GM21390 (cell line): ENCODE measurements around the gene NIN.
"Not testable (repeated sequence)": the region's sequence is repeated elsewhere in the genome, so short reads cannot be mapped to it uniquely, and the experiment has no call there.

Source experiments
- ATAC-seq: cut with Tn5 transposase; IDR thresholded peaks from one replicate; pipeline ENCODE4 v1.9.1; 2021; ENCODE audit not compliant: unreplicated experiment

The NIN gene

DNA sequence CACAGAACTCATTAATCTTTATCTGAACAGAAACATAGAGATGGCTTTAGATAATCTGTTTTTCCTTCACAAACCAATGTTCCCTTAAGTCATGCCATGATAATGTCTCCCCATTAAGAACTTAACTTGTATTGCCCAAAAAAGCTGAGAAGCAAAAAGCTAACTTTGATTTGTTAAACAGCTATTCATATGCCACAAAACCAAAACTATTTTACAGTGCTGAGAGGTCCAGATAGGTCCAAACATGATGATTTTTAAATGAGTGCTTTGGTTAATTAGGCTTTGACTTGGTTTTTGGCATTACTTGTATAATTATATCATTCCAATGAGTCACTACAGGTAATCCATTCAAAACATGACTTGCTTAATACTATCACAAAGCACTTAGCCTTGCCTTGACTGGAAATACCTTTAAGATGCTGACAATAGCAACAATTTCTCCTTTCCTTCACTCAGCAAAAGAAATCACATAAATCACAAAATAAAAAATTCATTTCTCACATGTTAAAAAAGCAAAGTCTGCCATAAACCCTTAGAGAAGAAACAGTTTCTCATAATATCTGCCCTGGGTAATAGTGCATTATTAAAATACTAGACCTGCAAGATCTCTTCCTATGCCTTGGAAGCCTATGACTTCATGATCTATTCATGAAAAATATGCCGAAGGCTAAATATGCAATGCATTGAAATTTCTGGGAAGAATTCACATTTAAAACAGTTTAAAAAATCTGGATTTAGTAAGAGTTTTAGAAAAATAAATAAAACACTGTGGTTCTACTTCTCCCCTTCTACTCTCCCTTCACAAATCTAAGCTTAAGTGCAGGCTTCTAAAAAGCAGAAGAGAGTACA lies 110.8 kb downstream of the NIN start:
- ATAC-seq: no peak

DNA sequence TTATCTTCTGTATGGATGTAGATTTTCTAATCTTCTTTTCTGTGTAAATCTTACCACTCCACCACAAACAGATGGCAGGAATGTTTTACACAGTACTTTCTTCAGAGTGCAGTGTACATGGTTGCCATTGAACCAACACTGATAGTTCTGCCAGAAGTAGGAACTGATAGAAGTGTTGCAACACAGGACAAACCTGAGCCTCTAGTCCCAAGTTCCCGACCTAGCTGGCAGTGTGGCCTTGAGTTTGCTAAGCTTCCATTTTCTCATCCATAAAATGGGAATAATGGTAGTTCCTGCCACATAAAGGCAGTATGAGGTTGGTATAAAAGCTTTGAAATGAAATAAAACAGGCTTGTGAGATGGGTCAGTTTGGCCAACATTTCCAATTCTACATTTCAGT lies 112.0 kb downstream of the NIN start:
- no peak for ATAC-seq

DNA sequence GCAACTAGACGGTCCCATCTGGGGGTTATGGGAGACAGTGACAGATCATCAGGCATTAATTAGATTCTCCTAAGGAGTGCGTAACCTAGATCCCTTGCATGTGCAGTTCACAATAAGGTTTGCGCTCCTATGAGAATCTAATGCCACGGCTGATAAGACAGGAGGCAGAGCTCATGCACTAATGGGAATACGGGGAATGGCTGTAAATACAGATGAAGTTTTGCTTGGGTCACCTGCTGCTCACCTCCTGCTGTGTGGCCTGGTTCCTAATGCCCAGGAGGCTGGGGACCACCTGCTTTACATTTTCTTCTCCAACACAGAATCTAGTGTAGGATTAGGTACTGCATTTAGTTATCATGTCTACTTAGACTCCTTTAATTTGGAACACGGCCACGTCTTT lies 113.2 kb downstream of the NIN start:
- no peak for ATAC-seq

DNA sequence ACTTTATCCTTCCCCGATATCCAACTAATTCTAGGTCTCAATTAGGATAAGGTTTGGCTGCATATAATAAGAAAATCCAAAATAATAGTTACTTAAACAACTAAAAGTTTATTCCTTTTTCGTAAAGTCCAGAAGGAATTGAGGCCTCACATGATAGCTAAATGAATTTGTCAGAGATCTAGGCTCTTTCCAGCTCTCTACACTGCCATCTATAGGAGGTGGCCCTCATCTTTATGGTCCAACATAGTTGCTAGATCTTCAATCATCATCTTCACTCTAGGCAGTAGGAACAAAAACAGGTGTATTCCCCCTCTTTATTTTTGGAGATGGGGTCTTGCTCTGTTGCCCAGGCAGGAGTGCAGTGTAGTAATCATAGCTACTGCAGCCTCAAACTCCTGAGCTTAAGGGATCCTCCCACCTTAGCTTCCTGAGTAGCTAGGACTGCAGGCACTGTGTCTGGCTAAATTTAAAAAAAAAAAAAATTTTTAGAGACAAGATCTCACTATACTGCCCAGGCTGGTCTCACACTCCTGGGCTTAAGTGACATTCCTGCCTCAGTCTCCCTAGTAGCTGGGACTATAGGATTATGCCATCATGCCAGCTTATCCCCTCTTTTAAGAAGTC lies 116.4 kb downstream of the NIN start:
- no peak for ATAC-seq

DNA sequence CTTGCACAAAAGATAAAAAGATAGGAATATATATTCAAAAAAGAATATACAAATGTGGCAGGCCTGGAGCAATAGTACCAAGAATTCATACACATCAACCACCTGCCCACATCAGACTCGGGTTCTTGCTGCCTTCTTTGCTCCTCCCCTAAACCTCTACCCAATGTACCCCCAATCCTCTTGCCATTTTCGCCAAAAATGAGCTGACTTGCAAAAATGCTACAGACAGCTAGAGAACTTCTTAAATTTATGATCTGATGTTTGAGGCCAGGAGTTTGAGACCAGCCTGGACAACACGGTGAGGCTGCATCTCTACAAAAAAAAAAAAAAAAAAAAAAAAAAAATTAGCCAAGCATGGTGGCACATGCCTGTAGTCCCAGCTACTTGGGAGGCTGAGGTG lies 119.9 kb downstream of the NIN start:
- no peak for ATAC-seq

DNA sequence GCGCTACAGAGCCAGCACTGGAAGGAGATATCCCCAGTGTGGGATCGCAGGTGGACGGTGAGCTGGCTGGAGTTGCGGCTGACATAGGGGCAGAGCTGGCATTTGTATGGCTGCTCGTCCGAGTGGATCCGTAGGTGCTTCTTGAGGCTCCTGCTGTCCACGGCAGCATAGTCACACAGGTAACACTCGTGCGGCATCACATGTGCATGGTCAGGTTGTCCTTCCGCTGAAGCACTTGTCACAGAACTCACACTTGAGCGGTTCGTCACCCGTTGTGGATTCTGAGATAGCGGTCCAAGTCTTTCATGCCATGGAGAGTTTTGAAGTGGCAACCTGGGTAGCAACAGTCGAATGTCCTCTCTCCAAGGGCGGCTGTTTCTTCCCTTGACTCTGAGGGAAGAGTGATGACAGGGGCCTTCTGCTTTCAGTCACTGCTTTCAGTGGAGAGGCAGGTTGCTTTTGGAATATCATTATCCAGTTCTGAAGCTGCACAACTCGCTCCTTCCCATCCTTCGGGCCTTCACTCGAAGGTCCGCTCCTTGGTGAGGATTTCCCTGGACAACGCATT lies 125.9 kb downstream of the NIN start:
- no peak for ATAC-seq

DNA sequence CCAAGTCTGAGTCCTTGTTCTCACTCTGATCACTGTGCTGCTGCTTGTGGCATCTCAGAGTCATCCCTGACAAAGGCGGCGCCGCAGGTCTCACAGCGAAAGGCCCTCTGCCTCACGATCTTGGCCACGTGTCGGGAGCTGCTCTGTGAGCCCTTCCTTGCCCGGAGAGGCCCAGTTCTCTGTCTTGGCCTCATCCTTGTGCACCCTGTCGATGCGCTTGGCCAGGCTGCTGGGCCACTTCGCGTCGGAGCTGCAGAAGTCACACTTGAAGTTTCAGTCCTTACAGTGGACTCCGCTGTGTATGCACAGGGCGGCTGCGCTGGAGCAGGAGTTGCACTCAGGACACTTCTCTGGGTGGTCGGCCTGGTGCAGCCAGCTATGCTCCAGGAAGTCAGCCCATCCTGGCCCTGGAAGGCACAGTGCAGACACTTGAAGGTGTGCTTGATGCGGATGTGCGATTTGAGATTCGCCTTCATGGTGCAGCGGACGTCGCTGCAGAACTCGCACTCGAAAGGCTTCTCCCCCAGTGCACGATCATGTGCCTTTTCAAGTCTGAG lies 126.4 kb downstream of the NIN start:
- ATAC-seq: no peak

DNA sequence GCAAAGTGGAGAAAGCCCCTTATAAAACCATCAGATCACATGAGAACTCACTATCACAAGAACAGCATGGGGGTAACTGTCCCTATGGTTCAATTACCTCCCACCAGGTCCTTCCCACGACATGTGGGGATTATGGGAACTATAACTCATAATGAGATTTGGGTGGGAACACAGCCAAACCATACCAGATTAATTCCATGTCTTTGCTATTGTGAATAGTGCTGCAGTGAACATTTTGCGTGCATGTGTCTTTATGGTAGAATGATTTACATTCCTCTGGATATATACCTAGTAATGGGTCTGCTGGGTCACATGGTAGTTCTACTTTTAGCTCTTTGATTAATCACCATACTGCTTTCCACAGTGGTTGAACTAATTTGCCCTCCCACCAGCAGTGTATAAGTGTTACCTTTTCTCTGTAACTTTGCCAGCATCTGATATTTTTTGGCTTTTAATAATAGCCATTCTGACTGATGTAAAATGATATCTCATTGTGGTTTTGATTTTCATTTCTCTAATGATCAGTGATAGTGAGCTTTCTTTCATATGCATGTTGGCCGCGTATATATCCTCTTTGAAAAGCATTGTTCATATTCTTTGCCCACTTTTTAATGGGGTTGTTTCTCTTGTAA lies 133.2 kb downstream of the NIN start:
- ATAC-seq: no peak

DNA sequence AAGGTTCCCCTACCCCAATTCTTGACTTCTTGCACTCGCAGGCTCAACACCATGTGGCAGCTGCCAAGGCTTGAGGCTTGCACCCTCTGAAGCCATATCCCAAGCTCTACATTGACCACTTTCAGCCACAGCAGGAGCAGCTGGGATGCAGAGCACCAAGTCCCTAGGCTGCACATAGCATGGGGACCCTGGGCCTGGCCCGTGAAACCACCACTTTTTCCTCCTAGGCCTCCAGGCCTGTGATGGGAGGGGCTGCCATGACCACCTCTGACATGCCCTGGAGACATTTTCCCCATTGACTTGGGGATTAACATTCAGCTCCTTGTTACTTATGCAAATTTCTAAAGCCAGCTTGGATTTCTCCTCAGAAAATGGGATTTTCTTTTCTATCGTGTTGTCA lies 136.7 kb downstream of the NIN start:
- not testable (repeated sequence) for ATAC-seq

DNA sequence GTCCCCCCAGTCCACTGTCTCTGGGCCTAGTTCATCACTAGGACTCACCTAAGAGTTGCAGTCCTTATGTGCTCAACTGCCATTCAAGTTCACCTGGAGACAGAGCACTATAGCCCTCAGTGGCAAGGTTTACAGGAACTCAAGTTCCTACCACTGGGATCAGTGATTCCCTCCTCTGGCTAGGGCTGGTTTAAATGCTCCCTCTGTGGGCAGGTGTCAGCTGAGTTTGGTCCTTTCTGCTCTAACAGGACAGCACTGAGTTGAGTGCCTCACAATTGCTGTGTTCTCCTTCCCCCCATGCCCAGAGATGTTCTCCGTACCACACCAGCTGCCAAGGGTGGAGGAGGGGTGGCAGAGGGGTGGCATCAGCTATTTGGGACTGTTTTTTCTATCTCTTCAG lies 142.1 kb downstream of the NIN start:
- ATAC-seq: no peak

DNA sequence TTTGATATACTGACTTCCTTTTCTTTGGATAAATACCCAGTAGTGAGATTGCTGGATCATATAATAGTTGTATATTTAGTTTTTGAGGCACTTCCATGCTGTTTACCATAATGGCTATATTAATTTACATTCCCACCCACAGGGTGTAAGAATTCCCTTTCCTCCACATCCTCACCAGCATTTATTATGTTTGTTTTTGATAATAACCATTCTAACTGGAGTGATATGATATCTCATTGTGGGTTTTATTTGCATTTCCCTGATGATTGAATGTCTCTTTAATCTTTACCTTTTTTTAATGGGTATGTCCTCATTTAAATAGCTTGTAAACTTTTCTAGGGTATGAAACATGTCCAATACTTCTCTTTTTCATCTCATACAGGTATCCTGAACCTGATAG lies 151.3 kb downstream of the NIN start:
- no peak for ATAC-seq

DNA sequence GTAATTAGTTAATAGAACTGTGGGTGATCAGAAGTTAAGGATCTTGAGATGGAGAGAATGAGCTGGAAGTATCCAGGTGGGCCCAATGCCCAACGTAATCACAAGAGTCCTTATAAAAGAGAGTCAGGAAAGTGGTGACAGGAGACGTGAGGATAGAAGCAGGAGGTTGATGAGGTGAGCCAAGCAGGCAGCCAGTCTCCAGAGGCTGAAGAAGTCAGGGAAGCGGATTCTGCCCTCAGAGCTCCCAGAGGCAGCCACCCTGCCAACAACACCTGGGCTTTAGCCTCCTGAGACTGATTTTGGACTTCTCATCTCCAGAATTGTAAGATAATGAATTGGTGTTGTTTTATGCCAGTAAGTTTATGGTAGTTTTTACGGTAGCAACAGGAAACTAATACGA lies 152.8 kb downstream of the NIN start:
- ATAC-seq: no peak

DNA sequence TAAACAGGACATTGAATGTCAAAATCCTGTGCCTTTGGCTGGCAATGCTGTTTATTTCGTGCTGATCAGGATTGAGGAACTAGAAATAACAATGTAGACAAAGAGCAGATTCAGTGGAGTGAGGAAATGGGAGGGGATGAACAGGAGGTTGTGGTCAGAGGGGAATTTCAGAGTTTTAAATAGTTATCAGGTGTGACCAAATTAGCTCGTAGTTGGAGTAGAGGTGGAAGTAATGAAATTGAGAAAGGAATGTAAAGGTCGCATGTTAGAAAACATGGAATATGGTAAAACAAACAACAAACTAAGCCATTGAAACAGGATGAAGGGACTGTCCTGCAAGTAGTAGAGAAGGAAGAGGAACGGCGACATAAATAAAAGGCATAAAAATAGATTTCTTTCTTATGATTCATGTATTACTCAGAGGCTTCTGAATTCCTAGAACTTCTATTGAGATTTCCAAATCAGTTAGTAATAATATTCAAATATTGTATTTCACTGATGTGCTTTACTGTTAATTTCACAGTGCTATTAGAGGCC lies 153.4 kb downstream of the NIN start:
- ATAC-seq: peak; percentile 68

DNA sequence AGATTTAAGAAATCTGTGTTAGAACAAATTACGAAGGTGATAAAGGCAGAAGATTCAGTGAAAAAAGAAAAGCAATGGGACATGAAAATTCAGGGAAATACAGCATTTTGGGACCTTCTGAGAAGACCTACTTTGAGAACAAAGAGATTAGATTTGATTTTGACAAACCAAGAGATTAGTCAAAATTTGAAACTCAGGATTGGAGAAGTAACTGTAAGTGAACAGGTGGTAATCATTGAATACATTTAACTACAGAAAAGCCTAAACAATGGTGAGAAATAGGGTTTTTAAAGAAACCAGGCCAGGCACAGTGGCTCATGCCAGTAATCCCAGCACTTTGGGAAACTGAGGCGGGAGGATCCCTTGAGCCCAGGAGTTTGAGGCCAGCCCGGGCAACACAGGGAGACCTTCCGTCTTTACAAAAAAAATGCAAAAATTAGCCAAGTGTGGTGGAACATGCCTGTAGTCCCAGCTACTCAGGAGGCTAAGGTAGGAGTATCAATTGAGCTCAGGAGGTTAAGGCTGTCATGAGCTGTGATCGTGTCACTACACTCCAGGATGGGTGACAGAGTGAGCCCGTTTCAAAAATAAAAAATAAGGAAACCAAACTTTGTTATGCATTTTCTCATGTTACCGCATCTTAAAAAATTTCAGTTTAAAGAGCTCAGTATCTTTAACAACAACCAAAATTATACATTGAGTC lies 154.0 kb downstream of the NIN start:
- peak; percentile 49 for ATAC-seq

DNA sequence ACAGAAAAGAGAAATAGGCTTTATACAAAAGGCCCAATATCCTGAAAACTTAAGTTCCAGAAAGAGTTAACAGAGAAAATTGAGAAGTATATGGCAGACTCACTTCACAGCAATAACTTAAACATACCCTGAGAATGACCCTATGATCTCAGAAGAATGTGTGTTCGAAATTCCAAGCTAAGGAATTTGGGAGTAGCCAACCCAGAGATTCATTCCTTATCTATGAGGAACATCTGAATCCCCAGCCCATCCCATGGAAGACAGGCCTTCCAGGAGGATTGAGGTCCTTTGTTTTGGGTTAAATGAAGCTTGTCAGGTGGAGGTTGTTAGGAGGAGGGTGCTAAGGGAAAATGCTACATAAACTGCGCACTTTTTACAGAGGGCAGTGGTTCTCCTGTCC lies 155.4 kb downstream of the NIN start:
- ATAC-seq: no peak

DNA sequence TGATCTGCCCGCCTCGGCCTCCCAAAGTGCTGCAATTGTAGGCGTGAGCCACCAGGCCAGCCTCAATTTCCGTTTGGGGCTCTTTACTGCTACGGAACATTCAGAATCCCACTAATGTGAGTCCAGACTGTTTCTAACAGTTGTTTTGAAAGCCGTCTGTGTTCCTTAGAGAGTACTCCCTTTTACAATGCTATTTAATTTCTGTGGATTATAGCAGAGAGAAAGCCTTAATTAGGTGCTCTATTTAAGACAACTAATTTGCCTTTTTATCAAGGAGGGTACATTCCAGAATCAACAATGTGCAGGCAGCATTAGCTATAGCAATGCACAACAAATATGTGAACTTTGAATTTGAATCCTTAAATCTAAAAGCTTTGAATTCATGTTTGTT lies 160.1 kb downstream of the NIN start:
- ATAC-seq: no peak

DNA sequence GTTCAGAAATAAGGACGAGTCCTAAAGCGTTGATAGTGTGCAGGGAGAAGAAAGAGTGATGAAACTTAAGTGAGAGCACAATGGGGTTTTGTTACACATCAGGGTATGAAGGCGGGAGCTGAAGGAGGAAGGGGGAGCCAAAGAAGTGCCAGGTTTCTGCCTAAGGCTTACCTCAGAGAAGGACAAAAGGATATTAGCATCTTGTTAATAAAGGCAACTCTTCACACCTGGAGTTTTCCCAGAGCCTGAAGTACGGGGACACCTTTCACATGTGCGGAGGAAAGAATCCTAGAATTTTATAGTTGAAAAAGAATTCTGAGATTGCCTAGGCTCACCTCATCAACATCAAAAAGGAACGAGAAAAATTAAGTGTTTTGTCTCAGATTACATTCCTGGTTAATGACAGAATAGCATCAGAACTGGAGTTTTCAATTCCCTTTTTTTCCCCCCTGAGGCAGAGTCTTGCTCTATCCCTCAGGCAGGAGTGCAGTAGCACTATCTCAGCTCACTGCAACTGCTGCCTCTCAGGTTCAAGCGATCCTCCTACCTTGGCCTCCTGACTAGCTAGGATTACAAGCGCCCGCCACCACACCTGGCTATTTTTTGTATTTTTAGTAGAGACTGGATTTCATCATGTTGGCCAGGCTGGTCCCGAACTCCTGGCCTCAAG lies 160.6 kb downstream of the NIN start:
- no peak for ATAC-seq
